Inflammatory macrophage (primary cell): ENCODE results near the gene PRDM10.
"Not testable (repeated sequence)": the region's sequence is repeated elsewhere in the genome, so short reads cannot be mapped to it uniquely, and the experiment has no call there.

Experiments used
- DNase-seq, 2 donors: peaks; one replicate each; pipeline ENCODE4 v3.0.0-alpha.2; 2020 to 2022
- total RNA-seq, 18 experiments: gene quantifications; one replicate each; lab custom pipeline; 2026; ENCODE audit warnings: mixed read lengths in 6 of 18, inconsistent platforms in 2 of 18; lab: John Stamatoyannopoulos, UW

PRDM10 gene
- total RNA-seq = 8.0 to 24.7 (median 16.6) reads per million in 18 experiments

DNA sequence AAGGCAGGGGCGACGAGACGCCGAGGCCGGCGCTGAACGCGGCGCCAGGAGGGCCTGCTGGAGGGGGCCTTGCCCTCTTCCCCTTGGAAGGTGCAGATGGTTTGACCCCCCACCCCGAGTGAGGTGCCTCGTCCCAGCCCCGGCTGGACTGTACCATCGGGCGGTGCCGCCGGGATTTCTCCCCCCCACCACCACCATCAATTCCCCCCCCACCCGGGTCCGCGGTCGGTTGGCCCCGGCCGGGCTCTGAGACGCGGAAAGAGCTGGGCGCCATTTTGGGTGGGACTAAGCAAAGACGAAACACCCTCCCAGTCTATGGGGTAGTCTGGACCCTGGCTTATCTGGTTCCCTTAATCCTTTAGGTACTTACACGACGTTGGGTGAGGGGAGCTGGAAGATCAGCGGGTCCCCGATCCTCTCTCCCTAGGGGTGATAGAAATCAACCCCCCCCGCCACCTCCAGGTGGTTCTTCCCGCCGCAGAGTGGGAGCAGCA lies at the start of gene PRDM10:
Gene PRDM10, minus strand, starts transcription at position 484 of the 494 bp plus-strand sequence. CDS start 41,871 bp downstream, outside the sequence.
- peak; percentile 85 to 86 for DNase-seq

GRCh38 chr11:130051082-130051481 lies 48.4 kb upstream of the PRDM10 start:
- DNase-seq = peak; percentile 90 to 97

DNA sequence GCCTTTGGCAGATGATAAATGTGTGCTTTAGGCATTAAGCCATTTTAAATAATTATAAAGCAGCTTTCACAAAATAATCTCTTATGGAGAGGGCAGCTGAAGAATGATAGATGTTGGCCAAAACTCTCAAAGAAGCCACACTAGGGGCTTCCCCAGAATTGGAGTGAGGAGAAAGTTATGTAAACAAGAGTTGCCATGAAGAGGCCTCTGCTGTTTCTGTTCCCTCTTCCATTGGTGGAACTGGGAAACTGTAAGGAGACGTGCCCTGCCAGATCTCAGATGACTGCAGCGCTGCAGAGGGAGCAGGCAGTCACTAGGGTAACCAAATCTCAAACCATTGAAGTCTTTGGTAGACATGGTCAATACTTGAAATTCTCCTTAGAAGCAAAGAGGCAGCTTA lies 47.6 kb upstream of the PRDM10 start:
- DNase-seq = peak; percentile 85 to 90

DNA sequence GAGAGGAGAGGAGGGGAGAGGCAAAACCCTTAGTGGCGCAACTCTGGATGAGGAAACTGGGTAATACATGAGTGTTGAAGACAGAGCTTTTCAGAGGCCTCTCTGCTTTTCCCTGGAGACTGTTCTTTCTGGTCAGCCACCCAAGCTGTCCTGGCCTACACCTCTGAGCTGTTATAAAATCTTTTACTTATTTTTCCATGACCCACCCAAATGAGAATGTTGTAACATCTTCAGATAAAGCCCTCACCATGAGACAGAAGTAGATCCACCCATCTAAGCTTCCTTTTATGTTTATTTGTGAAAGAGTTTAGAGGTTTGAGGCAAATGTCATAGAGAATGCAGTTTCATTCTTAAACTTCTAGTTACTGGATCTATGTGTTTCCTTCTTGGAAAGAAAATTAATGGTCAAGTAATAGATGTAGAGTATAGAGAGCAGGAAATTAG lies 46.7 kb upstream of the PRDM10 start:
- DNase-seq = peak; percentile 45 to 74

DNA sequence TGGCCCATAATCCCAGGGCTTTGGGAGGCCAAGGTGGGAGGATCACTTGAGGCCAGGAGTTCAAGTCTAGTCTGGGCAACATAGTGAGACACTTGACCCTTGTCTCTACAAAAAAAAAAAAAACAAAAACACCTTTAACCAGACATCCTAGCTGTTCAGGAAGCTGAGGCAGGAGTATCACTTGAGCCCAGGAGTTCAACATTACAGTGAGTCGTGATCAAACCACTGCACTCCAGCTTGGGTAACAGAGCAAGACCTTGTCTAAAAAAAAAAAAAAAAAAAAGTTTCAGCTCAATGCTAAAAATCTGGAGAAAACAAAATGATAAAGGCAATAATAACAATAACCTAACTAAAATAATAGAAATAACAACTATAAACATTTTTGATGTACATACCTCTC lies 44.5 kb upstream of the PRDM10 start:
- no peak for DNase-seq

- DNase-seq = peak; percentile 75 to 80
Measured at GRCh38 chr11:130043575-130043974, 40.9 kb upstream of the PRDM10 start.

DNA sequence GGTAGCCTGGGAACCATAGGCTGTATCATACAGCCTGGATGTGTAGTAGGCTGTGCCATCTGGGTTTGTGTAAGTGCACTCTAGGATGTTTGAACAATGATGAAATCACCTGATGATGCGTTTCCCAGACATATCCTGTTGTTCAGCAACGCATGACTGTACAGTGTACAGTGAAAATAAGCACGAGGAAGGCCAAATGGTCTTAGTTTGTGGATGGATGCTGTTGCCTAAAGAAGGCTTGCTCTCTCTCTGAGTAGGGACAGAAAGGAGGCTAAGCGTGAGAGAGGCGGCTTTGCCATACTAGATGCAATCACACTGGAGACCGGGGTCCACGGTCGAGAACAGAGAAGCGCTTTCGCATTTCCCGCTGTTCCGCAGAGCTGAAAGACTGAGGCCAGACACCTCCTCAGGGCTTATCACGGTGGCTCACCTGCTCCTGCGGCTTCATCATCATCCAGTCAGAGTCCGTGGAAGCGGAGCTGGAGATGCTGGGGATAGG lies 39.5 kb upstream of the PRDM10 start:
- peak; percentile 89 to 92 for DNase-seq

- DNase-seq = no peak
Measured at GRCh38 chr11:130040281-130040940, 37.8 kb upstream of the PRDM10 start.

- no peak for DNase-seq
Measured at GRCh38 chr11:130037881-130038585, 35.4 kb upstream of the PRDM10 start.

- DNase-seq = peak; percentile 51 to 57
Measured at GRCh38 chr11:130037058-130037457, 34.4 kb upstream of the PRDM10 start.

- peak in 1 of 2 donors; percentile 43 for DNase-seq
Measured at GRCh38 chr11:130034236-130034635, 31.6 kb upstream of the PRDM10 start.

DNA sequence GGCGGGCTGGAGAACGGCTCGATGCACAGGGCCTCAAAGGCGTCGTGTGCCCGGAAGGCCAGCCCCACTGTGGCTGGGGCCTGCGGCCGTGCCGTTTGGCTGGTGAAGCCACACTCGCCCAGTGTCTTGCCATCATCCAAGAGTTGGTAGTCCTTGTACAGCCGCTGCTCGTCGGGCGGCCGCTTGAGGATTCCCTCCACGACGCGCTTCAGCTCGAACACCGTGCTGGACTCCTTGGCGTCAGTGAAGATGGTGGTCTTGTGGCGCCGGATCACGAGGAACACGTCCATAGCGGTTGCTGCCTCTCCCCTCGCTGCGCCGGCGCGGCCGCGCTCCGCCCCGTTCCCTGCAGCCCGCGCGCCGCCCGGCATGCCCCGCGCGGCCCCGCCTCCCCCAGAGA lies 30.3 kb upstream of the PRDM10 start:
- DNase-seq = no peak

DNA sequence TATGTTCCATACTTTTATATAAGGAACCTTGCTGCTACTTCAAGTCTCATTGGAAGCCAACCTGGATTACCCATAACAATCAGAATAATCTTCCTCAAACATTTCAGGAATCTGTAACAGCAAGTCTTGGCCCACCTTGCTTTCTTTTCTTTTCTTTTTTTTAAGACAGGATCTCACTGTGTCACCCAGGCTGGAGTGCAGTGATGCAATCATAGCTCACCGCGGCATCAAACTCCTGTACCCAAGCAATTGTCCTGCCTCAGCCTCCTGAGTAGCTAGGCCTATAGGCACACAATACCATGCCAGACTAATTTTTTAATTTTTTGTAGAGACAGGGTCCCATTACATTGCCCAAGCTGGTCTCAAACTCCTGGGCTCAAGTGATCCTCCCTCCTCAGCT lies 29.3 kb upstream of the PRDM10 start:
- DNase-seq = no peak

DNA sequence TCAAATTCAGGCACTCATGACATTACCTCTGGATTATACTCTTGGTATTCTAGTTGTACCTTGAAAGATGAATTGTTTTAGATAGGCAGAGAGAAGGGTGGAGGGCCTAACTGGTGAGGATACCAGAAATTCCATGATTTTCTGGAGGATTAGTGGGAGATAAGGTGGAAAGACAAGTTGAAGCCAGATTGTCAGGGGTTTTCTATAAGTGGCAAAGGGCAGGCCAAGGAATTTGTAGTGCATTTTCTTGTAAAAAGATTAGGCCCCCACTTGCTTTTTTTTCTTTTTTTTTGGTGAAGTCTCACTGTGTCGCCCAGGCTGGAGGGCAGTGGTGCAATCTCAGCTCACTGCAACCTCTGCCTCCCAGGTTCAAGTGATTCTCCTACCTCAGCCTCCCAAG lies 28.4 kb upstream of the PRDM10 start:
- no peak for DNase-seq

GRCh38 chr11:130029137-130029536 lies 26.5 kb upstream of the PRDM10 start:
- DNase-seq = no peak

- no peak for DNase-seq
Measured at GRCh38 chr11:130025371-130025770, 22.7 kb upstream of the PRDM10 start.

DNA sequence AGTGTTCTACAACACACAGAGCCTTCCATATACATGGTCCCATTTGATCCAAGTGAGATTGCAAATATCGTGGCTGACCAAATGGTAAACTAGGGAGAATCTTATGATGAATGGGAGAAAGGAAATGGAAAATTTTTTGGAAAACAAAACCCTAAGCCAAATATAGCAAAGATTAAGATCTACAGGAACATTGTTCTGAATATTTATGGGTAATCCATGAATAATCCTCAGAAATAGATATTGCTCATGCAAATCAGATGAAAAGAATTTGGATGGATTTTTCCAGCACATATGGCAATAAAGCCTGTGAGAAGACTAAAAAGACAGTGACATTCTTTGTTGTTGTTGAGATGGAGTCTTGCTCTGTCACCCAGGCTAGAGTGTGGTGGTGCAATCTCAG lies 21.7 kb upstream of the PRDM10 start:
- DNase-seq = no peak

DNA sequence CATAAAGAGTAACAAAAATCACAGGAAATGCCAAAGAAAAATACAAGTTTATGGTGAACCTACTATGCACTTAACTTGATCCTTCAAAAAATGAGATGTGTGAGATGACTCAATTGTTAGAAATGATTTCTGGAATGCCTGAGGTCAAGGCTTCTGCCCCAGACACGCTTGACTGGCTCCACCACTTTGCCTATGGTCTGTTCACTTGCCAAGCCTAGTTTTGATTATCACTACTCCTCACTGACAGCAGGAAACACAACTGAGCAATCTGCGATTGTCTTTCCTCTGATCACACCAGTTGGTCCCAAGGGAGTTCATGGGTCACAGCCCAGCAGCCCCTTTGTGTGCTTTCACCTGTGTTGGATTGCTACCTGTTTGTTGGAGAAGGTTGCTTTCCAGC lies 20.6 kb upstream of the PRDM10 start:
- no peak for DNase-seq

GRCh38 chr11:130022799-130023198 lies 20.2 kb upstream of the PRDM10 start:
- no peak for DNase-seq

GRCh38 chr11:130021606-130022005 lies 19.0 kb upstream of the PRDM10 start:
- DNase-seq = not testable (repeated sequence)

DNA sequence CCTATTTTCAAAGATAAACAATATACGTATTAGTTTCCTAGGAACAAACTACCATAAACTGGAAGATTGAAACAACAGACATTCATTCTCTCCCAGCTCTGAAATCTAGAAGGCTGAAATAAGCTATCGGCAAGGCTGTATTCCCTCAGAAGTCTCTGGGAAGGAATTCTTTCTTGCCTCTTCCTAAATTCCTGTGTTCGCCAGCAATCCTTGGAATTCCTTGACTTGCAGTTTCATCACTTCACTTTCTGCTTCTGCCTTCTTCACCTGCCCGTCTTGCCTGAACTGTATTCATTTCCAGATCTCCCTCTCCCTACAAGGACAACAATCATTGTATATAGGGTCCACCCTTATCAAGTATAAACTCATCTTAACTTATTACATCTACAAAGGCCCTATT lies 17.7 kb upstream of the PRDM10 start:
- DNase-seq = no peak

- DNase-seq = not testable (repeated sequence)
Measured at GRCh38 chr11:130015846-130016245, 13.2 kb upstream of the PRDM10 start.

DNA sequence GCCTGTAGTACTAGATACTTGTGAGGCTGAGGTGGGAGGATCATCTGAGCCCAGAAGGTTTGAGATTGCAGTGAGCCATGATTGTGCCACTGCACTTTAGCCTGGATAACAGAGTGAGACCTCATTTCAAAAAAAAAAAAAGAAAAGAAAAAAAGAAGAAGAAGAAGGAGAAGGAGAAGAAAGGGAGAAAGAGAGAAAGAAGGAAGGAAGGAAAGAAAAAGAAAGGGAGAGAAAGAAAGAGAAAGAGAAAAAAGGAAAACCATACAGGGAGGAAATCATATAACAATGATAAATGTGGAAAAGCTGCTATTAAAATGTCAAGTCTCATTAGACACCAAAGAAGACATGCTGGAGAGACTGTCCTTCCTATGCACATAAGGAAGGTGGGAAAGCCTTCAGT lies 5.7 kb upstream of the PRDM10 start:
- no peak for DNase-seq

GRCh38 chr11:130006929-130007328 lies 4.3 kb upstream of the PRDM10 start:
- no peak for DNase-seq
